Tibial nerve (tissue), 4 donors: ENCODE data around the gene MAN1A1.

ENCODE experiments used
- EP300 ChIP-seq, 2 donors: sonication (generic); formaldehyde crosslinking; IDR thresholded peaks; one replicate each; pipeline ENCODE4 v1.6.1; 2017; ENCODE audit warnings: antibody characterized with exemption in 2 of 2, mild to moderate bottlenecking in 1 of 2
- POLR2A ChIP-seq, 2 donors: fragments of 450-650 bp; IDR thresholded peaks; one replicate each; pipeline ENCODE4 v1.6.1; 2017; ENCODE audit warnings: antibody characterized with exemption in 2 of 2, mild to moderate bottlenecking in 2 of 2, moderate library complexity in 2 of 2
- TF ChIP-seq, protein P1 (sequence below), 5 experiments: fragments of 200-600 bp in 3 of 5; fragments of 450-650 bp in 2 of 5; sonication (generic) in 3 of 5; IDR thresholded peaks; one replicate each; pipeline ENCODE4 v1.5.1; 2016 to 2019; ENCODE audit warnings: antibody characterized with exemption in 5 of 5, mild to moderate bottlenecking in 3 of 5, moderate library complexity in 2 of 5

DNA sequence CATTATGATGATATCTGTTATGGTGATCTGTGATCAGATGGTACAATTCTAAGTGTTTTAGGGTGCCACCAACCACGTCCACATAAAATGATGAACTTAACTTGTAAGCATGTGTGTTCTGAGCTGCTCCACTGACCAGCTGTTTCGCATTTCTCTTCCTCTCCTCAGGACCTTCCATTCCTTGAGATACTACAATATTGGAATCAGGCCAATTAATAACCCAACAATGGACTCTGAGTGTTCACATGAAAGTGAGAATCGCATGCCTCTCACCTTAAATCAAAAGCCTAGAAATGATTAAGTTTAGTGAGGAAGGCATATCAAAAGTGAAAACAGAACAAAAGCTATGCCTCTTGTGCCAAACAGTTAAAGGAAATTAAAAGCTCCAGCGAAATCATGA lies 114.6 kb downstream of the MAN1A1 start:
- no peak for TF ChIP-seq POLR2A (IDR thresholded peaks at IDR 0.05)
- TF ChIP-seq, protein P1, sequence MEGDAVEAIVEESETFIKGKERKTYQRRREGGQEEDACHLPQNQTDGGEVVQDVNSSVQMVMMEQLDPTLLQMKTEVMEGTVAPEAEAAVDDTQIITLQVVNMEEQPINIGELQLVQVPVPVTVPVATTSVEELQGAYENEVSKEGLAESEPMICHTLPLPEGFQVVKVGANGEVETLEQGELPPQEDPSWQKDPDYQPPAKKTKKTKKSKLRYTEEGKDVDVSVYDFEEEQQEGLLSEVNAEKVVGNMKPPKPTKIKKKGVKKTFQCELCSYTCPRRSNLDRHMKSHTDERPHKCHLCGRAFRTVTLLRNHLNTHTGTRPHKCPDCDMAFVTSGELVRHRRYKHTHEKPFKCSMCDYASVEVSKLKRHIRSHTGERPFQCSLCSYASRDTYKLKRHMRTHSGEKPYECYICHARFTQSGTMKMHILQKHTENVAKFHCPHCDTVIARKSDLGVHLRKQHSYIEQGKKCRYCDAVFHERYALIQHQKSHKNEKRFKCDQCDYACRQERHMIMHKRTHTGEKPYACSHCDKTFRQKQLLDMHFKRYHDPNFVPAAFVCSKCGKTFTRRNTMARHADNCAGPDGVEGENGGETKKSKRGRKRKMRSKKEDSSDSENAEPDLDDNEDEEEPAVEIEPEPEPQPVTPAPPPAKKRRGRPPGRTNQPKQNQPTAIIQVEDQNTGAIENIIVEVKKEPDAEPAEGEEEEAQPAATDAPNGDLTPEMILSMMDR (IDR thresholded peaks at IDR 0.05): no peak
- no peak for TF ChIP-seq EP300 (IDR thresholded peaks at IDR 0.05)
